ENCODE measurements around the gene ERV3-1.

DNA sequence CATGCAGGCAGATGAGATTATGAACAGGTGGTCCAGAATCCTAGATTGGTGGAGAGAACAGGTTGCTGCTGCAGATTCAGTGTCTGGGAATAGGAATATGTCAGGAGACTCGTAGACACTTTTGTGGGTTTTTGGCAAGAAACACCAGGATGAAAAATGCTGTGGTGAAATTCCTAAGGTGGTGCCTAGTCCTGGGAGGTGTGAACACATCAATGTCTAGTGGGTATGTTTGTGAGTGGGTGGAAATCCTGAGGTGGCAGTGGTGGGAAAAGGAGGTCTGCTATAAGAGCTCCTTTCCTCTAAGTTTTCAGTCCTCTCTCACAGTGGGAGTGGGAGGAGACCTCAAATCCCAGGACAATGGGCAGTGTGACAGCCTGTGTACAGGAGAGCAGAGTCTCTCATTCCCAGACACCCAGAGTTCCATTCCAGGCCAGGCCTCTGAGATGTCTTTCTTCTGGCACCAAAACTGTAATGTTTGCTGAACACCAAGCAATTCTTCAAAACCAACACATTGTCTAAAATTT is 5.1 kb downstream of the ERV3-1 start:
- TF ChIP-seq, protein P1, sequence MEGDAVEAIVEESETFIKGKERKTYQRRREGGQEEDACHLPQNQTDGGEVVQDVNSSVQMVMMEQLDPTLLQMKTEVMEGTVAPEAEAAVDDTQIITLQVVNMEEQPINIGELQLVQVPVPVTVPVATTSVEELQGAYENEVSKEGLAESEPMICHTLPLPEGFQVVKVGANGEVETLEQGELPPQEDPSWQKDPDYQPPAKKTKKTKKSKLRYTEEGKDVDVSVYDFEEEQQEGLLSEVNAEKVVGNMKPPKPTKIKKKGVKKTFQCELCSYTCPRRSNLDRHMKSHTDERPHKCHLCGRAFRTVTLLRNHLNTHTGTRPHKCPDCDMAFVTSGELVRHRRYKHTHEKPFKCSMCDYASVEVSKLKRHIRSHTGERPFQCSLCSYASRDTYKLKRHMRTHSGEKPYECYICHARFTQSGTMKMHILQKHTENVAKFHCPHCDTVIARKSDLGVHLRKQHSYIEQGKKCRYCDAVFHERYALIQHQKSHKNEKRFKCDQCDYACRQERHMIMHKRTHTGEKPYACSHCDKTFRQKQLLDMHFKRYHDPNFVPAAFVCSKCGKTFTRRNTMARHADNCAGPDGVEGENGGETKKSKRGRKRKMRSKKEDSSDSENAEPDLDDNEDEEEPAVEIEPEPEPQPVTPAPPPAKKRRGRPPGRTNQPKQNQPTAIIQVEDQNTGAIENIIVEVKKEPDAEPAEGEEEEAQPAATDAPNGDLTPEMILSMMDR (IDR thresholded peaks at IDR 0.05) = no peak
- TF ChIP-seq POLR2A (IDR thresholded peaks at IDR 0.05) = no peak
